OCI-LY1 (cell line): ENCODE measurements around the gene XKRX.

ENCODE experiments used
- H2AFZ ChIP-seq: fragments of 200-600 bp; sonication (generic), shearing (Covaris generic); 2 replicates; pipeline ENCODE4 v1.6.0; 2014; ENCODE audit warnings: antibody characterized with exemption, mild to moderate bottlenecking, low read length
- H3F3A ChIP-seq: fragments of 200-600 bp; sonication (generic), shearing (Covaris generic); 2 replicates; pipeline ENCODE4 v1.6.0; 2014; ENCODE audit warnings: mild to moderate bottlenecking, antibody characterized with exemption, low read length, moderate library complexity; ENCODE audit not compliant: insufficient read depth
- H3K27ac ChIP-seq: fragments of 200-600 bp; sonication (generic); 2 replicates; pipeline ENCODE4 v1.5.1; 2014; ENCODE audit warnings: low read length, mixed run types, mild to moderate bottlenecking, low read depth; ENCODE audit not compliant: poor library complexity, severe bottlenecking
- H3K27me3 ChIP-seq: fragments of 200-600 bp; sonication (generic); 2 replicates; pipeline ENCODE4 v1.6.0; 2014; ENCODE audit warnings: antibody characterized with exemption, mild to moderate bottlenecking, low read length, moderate library complexity; ENCODE audit not compliant: insufficient read depth
- H3K36me3 ChIP-seq: fragments of 200-600 bp; sonication (generic); 2 replicates; pipeline ENCODE4 v1.6.1; 2014; ENCODE audit warnings: mild to moderate bottlenecking, antibody characterized with exemption, low read length, moderate library complexity, mixed read lengths; ENCODE audit not compliant: insufficient read depth
- H3K4me1 ChIP-seq: fragments of 200-600 bp; sonication (generic); 2 replicates; pipeline ENCODE4 v1.5.1; 2014; ENCODE audit warnings: mild to moderate bottlenecking, low read length, moderate library complexity; ENCODE audit not compliant: insufficient read depth, severe bottlenecking
- H3K4me2 ChIP-seq: fragments of 200-600 bp; sonication (generic), shearing (Covaris generic); 2 replicates; pipeline ENCODE4 v1.6.1; 2014; ENCODE audit warnings: low read length
- H3K4me3 ChIP-seq: fragments of 200-600 bp; sonication (generic); 2 replicates; pipeline ENCODE4 v1.5.1; 2014; ENCODE audit warnings: low read length, low read depth, mild to moderate bottlenecking, mixed read lengths; ENCODE audit not compliant: poor library complexity, severe bottlenecking
- H3K79me2 ChIP-seq: fragments of 200-600 bp; shearing (Covaris generic); 2 replicates; pipeline ENCODE4 v1.6.1; 2016; ENCODE audit warnings: mixed run types, low read length, mixed read lengths; ENCODE audit not compliant: insufficient read depth
- H3K9ac ChIP-seq: fragments of 200-600 bp; sonication (generic), shearing (Covaris generic); 2 replicates; pipeline ENCODE4 v1.6.1; 2014; ENCODE audit warnings: mild to moderate bottlenecking, low read length, mixed read lengths
- H3K9me2 ChIP-seq: fragments of 200-600 bp; sonication (generic), shearing (Covaris generic); 2 replicates; pipeline ENCODE4 v1.6.1; 2014; ENCODE audit warnings: low read depth, mild to moderate bottlenecking, low read length, mixed read lengths
- H3K9me3 ChIP-seq: fragments of 200-600 bp; shearing (Covaris generic); 2 replicates; pipeline ENCODE4 v1.6.1; 2014; ENCODE audit warnings: low read length, mixed read lengths
- H4K20me1 ChIP-seq: fragments of 200-600 bp; sonication (generic), shearing (Covaris generic); 2 replicates; pipeline ENCODE4 v1.6.0; 2016; ENCODE audit warnings: mild to moderate bottlenecking, low read length; ENCODE audit not compliant: insufficient read depth
- EZH2 ChIP-seq: fragments of 200-600 bp; sonication (generic), shearing (Covaris generic); IDR thresholded peaks from 2 replicates; pipeline ENCODE4 v1.8.0; 2017; ENCODE audit warnings: borderline replicate concordance, mixed run types, mild to moderate bottlenecking, antibody characterized with exemption, low read length, moderate library complexity, mixed read lengths
- TF ChIP-seq, protein P1 (sequence below): fragments of 200-600 bp; sonication (generic), shearing (Covaris generic); IDR thresholded peaks from 2 replicates; pipeline ENCODE4 v1.5.1; 2017; ENCODE audit warnings: mild to moderate bottlenecking, antibody characterized with exemption, low read length, moderate library complexity, mixed read lengths

Gene XKRX

DNA sequence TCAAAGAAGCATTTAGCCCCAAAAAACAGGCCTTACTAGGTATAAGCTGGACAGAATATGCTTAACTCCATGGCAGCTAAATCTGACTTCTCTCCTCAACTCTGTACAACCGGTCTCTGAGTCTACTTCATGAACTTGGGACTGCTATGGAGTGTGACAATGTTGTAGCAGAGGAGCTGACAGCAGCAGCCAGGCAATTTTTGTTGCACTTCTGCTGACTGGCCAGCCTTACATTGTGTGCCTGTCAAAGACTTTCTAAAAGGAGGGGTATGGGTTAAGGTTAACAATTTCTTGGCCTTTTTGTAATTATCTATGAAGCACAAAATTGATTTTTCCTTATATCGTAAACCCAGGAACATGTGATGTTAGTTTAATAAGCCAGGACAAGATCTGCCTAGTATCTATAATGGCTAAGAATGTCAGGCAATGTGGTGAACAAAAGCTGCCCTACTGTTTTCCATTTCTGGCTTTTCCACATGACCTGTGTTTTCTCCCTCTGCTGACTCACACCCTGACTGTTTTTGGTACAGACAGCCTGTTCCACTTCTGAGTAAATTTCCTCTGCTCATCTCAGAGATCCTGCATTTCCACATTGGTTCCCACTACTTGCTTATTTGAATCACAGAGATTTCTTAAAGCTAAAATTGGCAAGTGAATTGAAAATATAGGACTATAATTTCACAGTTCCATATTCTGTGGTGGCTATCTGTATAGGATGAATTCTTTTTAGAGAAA, 63.9 kb downstream of the XKRX start:
- TF ChIP-seq, protein P1, sequence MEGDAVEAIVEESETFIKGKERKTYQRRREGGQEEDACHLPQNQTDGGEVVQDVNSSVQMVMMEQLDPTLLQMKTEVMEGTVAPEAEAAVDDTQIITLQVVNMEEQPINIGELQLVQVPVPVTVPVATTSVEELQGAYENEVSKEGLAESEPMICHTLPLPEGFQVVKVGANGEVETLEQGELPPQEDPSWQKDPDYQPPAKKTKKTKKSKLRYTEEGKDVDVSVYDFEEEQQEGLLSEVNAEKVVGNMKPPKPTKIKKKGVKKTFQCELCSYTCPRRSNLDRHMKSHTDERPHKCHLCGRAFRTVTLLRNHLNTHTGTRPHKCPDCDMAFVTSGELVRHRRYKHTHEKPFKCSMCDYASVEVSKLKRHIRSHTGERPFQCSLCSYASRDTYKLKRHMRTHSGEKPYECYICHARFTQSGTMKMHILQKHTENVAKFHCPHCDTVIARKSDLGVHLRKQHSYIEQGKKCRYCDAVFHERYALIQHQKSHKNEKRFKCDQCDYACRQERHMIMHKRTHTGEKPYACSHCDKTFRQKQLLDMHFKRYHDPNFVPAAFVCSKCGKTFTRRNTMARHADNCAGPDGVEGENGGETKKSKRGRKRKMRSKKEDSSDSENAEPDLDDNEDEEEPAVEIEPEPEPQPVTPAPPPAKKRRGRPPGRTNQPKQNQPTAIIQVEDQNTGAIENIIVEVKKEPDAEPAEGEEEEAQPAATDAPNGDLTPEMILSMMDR, result no peak
- no peak for TF ChIP-seq EZH2
- Histone ChIP-seq H2AFZ (no peak overlapping the region), H3K79me2 (no peaks in the 10 kb centered on the region), H3K9me3 (no peaks in the 10 kb centered on the region), H3K4me1 (no peaks in the 10 kb centered on the region), H3F3A (no peaks in the 10 kb centered on the region), H3K36me3 (no peaks in the 10 kb centered on the region), H3K27me3 (no peaks in the 10 kb centered on the region), H3K4me2 (no peak overlapping the region), H3K9ac (no peak overlapping the region), H3K9me2 (no peaks in the 10 kb centered on the region), H3K4me3 (no peak overlapping the region), H4K20me1 (no peaks in the 10 kb centered on the region), H3K27ac (no peak overlapping the region)
